ENCODE measurements around the gene UGT2B15.

DNA sequence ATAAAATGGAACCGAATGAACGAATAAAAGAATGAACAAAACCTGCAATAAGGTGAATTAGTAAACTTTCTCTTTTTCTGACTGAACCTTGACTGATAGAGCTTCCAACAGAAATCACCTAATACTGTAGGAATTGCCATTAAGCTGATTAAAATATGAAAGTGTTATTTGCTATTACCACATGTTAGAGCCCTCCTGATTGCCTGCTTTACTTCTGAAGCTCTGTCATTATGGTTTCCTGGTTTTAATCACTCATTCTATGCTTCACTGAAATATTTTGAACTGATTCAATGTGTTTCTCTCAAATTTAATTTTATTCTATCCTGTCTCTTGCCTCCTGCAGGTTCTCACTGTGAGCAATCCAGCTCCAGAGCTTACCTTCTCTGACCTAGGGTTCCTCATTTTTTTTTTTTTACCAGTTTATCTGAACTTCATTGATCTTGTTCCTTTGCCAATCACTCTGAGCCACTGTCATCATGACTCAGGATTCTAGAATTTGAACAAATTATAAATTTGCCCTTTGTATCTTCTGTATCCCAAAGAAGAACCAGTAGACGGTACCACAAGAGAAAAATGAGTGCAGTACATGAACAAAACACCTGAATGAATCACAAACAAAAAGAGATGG, 48.1 kb upstream of the UGT2B15 start:
- TF ChIP-seq, protein P1, sequence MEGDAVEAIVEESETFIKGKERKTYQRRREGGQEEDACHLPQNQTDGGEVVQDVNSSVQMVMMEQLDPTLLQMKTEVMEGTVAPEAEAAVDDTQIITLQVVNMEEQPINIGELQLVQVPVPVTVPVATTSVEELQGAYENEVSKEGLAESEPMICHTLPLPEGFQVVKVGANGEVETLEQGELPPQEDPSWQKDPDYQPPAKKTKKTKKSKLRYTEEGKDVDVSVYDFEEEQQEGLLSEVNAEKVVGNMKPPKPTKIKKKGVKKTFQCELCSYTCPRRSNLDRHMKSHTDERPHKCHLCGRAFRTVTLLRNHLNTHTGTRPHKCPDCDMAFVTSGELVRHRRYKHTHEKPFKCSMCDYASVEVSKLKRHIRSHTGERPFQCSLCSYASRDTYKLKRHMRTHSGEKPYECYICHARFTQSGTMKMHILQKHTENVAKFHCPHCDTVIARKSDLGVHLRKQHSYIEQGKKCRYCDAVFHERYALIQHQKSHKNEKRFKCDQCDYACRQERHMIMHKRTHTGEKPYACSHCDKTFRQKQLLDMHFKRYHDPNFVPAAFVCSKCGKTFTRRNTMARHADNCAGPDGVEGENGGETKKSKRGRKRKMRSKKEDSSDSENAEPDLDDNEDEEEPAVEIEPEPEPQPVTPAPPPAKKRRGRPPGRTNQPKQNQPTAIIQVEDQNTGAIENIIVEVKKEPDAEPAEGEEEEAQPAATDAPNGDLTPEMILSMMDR (IDR thresholded peaks at IDR 0.05), result no peak
- TF ChIP-seq EZH2 (IDR thresholded peaks at IDR 0.05), result no peak
- no peak for TF ChIP-seq EZH2phosphoT487 (IDR thresholded peaks at IDR 0.05)

Data from neural progenitor cell (in vitro differentiated cells).